ENCODE measurements around the gene EN2. TPM values are rescaled to one million over a fixed set of nuclear protein-coding genes. Genes with fewer than 3 reads are reported as not detected.

Gene EN2
- total and polyA plus RNA-seq, 2 of the 13 experiments (the other 11 are each of a cell fraction or from before 2014, with no cell fraction given): not detected

DNA sequence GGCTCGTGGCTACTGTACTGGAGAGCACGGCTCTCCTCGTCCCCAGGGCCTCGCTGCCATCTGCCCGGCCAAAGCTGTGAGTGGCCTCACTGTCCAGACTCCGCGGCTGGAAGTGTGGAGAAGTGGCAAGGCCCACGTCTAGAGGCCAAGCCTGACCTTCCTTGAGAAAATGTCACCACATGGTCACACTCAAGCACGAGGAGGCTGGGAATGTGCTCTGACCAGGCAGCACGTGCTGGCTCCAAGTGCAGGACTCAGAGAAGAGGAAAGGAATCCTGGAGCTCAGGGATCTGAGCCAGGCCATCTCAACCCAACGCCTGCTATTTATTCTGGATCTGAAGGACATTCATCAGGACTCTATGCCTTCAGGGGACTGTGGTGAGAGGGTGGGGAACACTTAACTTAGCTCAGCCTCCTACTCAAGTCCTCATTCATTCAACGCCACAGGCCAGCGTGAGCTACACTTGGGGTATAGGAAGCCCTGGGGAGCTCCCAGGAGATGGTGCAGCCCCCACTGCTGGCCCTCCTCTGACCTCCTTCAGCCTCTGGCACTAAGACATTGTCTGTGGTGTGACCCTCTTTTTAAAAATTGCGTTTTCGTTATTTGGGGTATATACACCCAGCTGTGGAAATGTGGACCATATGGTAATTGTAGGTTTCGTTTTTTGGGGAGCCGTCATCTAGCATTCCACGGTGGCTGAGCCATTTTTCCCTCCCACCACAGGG is 29.0 kb downstream of the EN2 start (continued):
- TF ChIP-seq, protein P1, sequence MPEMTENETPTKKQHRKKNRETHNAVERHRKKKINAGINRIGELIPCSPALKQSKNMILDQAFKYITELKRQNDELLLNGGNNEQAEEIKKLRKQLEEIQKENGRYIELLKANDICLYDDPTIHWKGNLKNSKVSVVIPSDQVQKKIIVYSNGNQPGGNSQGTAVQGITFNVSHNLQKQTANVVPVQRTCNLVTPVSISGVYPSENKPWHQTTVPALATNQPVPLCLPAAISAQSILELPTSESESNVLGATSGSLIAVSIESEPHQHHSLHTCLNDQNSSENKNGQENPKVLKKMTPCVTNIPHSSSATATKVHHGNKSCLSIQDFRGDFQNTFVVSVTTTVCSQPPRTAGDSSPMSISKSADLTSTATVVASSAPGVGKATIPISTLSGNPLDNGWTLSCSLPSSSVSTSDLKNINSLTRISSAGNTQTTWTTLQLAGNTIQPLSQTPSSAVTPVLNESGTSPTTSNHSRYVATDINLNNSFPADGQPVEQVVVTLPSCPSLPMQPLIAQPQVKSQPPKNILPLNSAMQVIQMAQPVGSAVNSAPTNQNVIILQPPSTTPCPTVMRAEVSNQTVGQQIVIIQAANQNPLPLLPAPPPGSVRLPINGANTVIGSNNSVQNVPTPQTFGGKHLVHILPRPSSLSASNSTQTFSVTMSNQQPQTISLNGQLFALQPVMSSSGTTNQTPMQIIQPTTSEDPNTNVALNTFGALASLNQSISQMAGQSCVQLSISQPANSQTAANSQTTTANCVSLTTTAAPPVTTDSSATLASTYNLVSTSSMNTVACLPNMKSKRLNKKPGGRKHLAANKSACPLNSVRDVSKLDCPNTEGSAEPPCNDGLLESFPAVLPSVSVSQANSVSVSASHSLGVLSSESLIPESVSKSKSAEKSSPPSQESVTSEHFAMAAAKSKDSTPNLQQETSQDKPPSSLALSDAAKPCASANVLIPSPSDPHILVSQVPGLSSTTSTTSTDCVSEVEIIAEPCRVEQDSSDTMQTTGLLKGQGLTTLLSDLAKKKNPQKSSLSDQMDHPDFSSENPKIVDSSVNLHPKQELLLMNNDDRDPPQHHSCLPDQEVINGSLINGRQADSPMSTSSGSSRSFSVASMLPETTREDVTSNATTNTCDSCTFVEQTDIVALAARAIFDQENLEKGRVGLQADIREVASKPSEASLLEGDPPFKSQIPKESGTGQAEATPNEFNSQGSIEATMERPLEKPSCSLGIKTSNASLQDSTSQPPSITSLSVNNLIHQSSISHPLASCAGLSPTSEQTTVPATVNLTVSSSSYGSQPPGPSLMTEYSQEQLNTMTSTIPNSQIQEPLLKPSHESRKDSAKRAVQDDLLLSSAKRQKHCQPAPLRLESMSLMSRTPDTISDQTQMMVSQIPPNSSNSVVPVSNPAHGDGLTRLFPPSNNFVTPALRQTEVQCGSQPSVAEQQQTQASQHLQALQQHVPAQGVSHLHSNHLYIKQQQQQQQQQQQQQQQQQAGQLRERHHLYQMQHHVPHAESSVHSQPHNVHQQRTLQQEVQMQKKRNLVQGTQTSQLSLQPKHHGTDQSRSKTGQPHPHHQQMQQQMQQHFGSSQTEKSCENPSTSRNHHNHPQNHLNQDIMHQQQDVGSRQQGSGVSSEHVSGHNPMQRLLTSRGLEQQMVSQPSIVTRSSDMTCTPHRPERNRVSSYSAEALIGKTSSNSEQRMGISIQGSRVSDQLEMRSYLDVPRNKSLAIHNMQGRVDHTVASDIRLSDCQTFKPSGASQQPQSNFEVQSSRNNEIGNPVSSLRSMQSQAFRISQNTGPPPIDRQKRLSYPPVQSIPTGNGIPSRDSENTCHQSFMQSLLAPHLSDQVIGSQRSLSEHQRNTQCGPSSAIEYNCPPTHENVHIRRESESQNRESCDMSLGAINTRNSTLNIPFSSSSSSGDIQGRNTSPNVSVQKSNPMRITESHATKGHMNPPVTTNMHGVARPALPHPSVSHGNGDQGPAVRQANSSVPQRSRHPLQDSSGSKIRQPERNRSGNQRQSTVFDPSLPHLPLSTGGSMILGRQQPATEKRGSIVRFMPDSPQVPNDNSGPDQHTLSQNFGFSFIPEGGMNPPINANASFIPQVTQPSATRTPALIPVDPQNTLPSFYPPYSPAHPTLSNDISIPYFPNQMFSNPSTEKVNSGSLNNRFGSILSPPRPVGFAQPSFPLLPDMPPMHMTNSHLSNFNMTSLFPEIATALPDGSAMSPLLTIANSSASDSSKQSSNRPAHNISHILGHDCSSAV (CRISPR knock-in tag; IDR thresholded peaks at IDR 0.05; ENCODE audit: borderline replicate concordance): no peak
- TF ChIP-seq JUNB (CRISPR knock-in tag; IDR thresholded peaks at IDR 0.05; ENCODE audit: borderline replicate concordance) (no peak), RNF2 (conservative IDR thresholded peaks at IDR 0.05; ENCODE audit: low read depth) (0 out of 2 replicates have a peak, but pooled peaks have one; percentile 55), ZKSCAN8 (CRISPR knock-in tag; IDR thresholded peaks at IDR 0.05; ENCODE audit: borderline replicate concordance) (no peak), ZFP62 (CRISPR knock-in tag; IDR thresholded peaks at IDR 0.05) (no peak), RFXAP (CRISPR knock-in tag; IDR thresholded peaks at IDR 0.05; ENCODE audit: borderline replicate concordance) (no peak), YEATS2 (CRISPR knock-in tag; IDR thresholded peaks at IDR 0.05; ENCODE audit: borderline replicate concordance) (no peak), ZNF850 (CRISPR knock-in tag; conservative IDR thresholded peaks at IDR 0.05) (no peak), PRMT3 (CRISPR knock-in tag; IDR thresholded peaks at IDR 0.05; ENCODE audit: borderline replicate concordance, low read depth) (no peak)
- TF ChIP-seq, protein P2, sequence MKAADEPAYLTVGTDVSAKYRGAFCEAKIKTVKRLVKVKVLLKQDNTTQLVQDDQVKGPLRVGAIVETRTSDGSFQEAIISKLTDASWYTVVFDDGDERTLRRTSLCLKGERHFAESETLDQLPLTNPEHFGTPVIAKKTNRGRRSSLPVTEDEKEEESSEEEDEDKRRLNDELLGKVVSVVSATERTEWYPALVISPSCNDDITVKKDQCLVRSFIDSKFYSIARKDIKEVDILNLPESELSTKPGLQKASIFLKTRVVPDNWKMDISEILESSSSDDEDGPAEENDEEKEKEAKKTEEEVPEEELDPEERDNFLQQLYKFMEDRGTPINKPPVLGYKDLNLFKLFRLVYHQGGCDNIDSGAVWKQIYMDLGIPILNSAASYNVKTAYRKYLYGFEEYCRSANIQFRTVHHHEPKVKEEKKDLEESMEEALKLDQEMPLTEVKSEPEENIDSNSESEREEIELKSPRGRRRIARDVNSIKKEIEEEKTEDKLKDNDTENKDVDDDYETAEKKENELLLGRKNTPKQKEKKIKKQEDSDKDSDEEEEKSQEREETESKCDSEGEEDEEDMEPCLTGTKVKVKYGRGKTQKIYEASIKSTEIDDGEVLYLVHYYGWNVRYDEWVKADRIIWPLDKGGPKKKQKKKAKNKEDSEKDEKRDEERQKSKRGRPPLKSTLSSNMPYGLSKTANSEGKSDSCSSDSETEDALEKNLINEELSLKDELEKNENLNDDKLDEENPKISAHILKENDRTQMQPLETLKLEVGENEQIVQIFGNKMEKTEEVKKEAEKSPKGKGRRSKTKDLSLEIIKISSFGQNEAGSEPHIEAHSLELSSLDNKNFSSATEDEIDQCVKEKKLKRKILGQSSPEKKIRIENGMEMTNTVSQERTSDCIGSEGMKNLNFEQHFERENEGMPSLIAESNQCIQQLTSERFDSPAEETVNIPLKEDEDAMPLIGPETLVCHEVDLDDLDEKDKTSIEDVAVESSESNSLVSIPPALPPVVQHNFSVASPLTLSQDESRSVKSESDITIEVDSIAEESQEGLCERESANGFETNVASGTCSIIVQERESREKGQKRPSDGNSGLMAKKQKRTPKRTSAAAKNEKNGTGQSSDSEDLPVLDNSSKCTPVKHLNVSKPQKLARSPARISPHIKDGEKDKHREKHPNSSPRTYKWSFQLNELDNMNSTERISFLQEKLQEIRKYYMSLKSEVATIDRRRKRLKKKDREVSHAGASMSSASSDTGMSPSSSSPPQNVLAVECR (CRISPR knock-in tag; IDR thresholded peaks at IDR 0.05; ENCODE audit: borderline replicate concordance): no peak

Measured in HepG2 (cell line).